Fibroblast of mammary gland (primary cell): ENCODE measurements around the gene HNRNPH2.

Source experiments
- DNase-seq: peaks from one replicate; pipeline ENCODE4 v3.0.0-alpha.2; 2010; ENCODE audit warnings: low read depth
- H3K4me3 ChIP-seq: 2 replicates; pipeline ENCODE4 v1.5.1; 2011; ENCODE audit warnings: low read depth, mild to moderate bottlenecking, low read length, moderate library complexity; ENCODE audit not compliant: control insufficient read depth
- CTCF ChIP-seq: conservative IDR thresholded peaks from 2 replicates; pipeline ENCODE4 v1.5.1; 2011; ENCODE audit warnings: low read depth, low read length, inconsistent platforms; ENCODE audit not compliant: control insufficient read depth, insufficient read depth

The HNRNPH2 gene

GRCh38 chrX:101409043-101409442, 1.0 kb downstream of the HNRNPH2 start:
- no peak for DNase-seq
- TF ChIP-seq CTCF = no peak
- H3K4me3 ChIP-seq = peak overlapping the region; percentile 78

DNA sequence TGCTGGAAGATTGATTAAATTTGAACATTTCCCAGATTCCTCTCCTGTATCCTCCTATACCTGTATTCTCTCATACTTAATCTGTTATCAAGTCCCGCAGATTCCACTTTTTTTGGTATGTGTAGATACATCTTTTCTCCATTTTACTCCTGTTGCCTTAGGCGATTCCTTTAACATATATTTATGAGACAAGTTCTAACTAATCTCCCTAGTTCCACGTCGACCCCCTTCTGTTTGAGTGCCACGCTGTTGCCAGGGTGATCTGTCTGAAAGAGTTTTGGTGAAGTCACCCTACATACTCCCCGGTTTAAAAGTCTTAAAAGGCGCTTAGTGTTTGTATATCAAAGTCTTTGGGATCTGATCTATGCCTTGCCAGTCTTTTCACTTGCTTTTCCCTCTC, 2.4 kb downstream of the HNRNPH2 start:
- no peak for DNase-seq
- peak overlapping the region; percentile 11 for H3K4me3 ChIP-seq
- no peak for TF ChIP-seq CTCF

GRCh38 chrX:101411984-101412383, 4.0 kb downstream of the HNRNPH2 start:
- DNase-seq = no peak
- no peak for TF ChIP-seq CTCF
- H3K4me3 ChIP-seq = no peak overlapping the region

- H3K4me3 ChIP-seq = no peak overlapping the region
- DNase-seq = peak; percentile 89
- TF ChIP-seq CTCF = peak; percentile 84
These were observed 7.4 kb downstream of the HNRNPH2 start for GRCh38 chrX:101415180-101416145.

- no peak for DNase-seq
- no peak for TF ChIP-seq CTCF
- H3K4me3 ChIP-seq = no peak overlapping the region
These were observed 8.7 kb downstream of the HNRNPH2 start for GRCh38 chrX:101416691-101417090.

GRCh38 chrX:101417190-101417589, 9.2 kb downstream of the HNRNPH2 start:
- no peak overlapping the region for H3K4me3 ChIP-seq
- TF ChIP-seq CTCF = no peak
- no peak for DNase-seq
